HUES64 (cell line): Measurements from ENCODE around the gene NRF1.
"Not testable (repeated sequence)": the region's sequence is repeated elsewhere in the genome, so short reads cannot be mapped to it uniquely, and the experiment has no call there.

Experiments
- H3K27ac ChIP-seq: 2 replicates; pipeline ENCODE4 v1.7.0; 2013; ENCODE audit warnings: low read depth, low read length, inconsistent platforms
- H3K27me3 ChIP-seq: 2 replicates; pipeline ENCODE4 v1.6.1; 2013; ENCODE audit warnings: mild to moderate bottlenecking, low read length; ENCODE audit not compliant: insufficient read depth
- H3K36me3 ChIP-seq: 2 replicates; pipeline ENCODE4 v1.6.1; 2013; ENCODE audit warnings: mild to moderate bottlenecking, low read length; ENCODE audit not compliant: insufficient read depth
- H3K4me1 ChIP-seq: 2 replicates; pipeline ENCODE4 v1.6.1; 2013; ENCODE audit warnings: mild to moderate bottlenecking, low read length, moderate library complexity; ENCODE audit not compliant: insufficient read depth
- H3K4me3 ChIP-seq: 2 replicates; pipeline ENCODE4 v1.5.1; 2013; ENCODE audit warnings: mild to moderate bottlenecking, low read length, moderate library complexity
- H3K9ac ChIP-seq: 2 replicates; pipeline ENCODE4 v1.6.1; 2013; ENCODE audit warnings: mild to moderate bottlenecking, low read depth, low read length
- H3K9me3 ChIP-seq: 2 replicates; pipeline ENCODE4 v1.6.1; 2013; ENCODE audit warnings: low read depth, low read length; ENCODE audit not compliant: insufficient read depth
- WGBS: fragments of 150-250, 120-280 bp; methylation state at CpG from one replicate; pipeline ENCODE4 v1.1.7; 2013; ENCODE audit warnings: missing lambda C conversion rate; 5-methylcytosine and 5-hydroxymethylcytosine counted together

The NRF1 gene

DNA sequence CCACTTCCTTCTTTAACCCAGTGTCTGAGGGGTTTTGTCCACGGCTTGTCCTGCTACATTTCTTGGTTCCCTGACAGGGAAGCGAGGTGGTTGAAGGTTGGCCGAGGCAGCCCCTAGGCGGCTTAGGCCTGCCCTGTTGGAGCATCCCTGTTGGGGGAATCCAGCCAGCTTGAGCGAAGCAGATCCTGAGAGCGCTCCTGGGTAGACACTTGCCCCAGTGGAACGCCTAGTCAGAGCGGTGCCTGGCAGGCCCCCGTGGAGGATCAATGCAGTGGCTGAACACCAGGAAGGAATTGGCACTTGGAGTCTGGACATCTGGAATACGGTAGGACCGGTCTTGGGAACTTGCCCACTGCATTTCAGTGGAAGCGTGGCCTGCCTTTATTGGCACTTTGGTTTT is 32.7 kb upstream of the NRF1 start:
- Histone ChIP-seq H3K4me3 (no peak overlapping the region), H3K9ac (no peak overlapping the region), H3K27me3 (no peaks in the 10 kb centered on the region), H3K9me3 (peaks cover 8% of the 10 kb centered on the region), H3K27ac (no peak overlapping the region), H3K4me1 (no peaks in the 10 kb centered on the region), H3K36me3 (no peaks in the 10 kb centered on the region)
- 89% methylated on average over 12 of the region's 12 CpGs for WGBS

DNA sequence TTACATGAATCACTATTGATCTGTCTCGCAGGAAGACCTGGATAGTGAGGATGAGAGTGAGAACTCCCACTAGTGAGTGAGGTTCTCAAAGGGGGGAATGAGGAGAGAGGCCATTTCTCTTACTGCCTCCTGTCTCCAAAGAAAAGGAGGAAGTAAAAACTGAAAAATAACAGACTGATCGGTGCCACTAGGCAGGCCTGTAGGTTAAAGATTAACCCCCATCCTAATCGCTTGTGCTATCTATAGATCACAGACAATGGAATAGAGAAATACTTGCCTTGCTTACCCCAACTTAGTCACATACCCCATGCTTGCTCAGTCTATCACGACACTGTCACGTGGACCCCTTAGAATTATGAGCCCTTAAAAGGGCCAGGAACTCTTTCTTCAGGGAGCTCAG is 25.3 kb upstream of the NRF1 start:
- not testable (repeated sequence) for H3K27me3 ChIP-seq, H3K27ac ChIP-seq, H3K4me3 ChIP-seq, H3K4me1 ChIP-seq, H3K9ac ChIP-seq, H3K36me3 ChIP-seq
- peaks cover 20% of the 10 kb centered on the region for H3K9me3 ChIP-seq
- WGBS, result 90% methylated on average over 5 of the region's 5 CpGs

DNA sequence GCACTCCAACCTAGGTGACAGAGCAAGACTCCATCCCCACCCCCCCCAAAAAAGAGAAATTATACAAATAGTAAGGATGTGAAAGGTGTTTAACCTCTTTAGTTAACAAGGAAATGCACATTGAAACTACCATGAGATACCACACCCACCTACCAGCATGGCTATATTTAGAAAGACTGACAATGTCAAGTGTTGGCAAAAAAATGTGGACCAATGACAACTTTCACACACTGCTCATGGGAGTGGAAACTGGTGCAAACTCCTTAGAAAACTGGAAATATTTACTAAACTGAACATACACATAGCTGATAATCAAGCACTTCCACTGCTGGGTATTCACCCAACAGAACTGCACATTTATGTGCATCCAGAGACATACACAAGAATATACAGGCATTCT is 23.3 kb upstream of the NRF1 start:
- no peak overlapping the region for H3K4me3 ChIP-seq
- H3K27ac ChIP-seq, result no peak overlapping the region
- H3K9me3 ChIP-seq, result peaks cover 20% of the 10 kb centered on the region
- H3K9ac ChIP-seq, result no peak overlapping the region
- no peaks in the 10 kb centered on the region for H3K27me3 ChIP-seq
- no peaks in the 10 kb centered on the region for H3K36me3 ChIP-seq
- H3K4me1 ChIP-seq, result no peaks in the 10 kb centered on the region

DNA sequence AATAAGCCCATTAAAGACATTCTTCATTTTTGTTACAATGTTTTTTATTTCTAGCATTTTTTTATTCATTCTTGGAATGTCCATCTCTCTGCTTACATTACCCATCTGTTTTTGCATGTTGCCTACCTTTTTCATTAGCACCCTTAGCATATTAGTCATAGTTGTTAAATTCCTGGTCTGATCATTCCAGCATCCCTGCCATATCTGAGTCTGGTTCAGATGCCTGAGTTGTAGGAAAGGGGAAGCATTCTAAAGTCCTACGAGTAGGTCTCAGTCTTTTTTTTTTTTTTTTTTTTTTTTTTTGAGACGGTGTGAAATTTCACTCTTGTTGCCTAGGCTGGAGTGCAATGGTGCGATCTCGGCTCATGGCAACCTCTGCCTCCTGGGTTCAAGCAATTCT is 19.7 kb upstream of the NRF1 start:
- Histone ChIP-seq H3K36me3 (no peaks in the 10 kb centered on the region), H3K9ac (no peak overlapping the region), H3K9me3 (peaks cover 3% of the 10 kb centered on the region; the same call in 1 of the 2 replicates), H3K27ac (no peak overlapping the region), H3K27me3 (no peaks in the 10 kb centered on the region), H3K4me1 (no peaks in the 10 kb centered on the region), H3K4me3 (no peak overlapping the region)
- 89% methylated on average over 4 of the region's 4 CpGs for WGBS

DNA sequence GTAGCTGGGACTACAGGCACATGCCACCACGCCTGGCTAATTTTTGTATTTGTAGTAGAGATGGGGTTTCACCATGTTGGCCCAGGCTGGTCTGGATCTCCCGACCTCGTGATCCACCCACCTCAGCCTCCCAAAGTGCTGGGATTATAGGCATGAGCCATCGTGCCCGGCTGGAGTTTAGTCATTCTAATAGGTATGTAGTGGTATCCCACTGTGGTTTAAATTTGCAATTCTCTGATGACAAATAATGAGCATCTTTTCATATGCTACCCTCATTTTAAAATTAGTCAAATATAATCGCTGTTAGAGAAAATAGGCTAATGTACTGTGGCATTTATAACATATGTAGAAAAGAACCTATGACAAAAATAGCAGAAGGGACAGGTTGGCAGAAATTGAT is 15.1 kb upstream of the NRF1 start:
- not testable (repeated sequence) for H3K4me3 ChIP-seq, H3K4me1 ChIP-seq, H3K9me3 ChIP-seq, H3K9ac ChIP-seq, H3K27me3 ChIP-seq, H3K36me3 ChIP-seq, H3K27ac ChIP-seq
- WGBS, result no CpG with 5 or more reads among the region's 6 CpGs

DNA sequence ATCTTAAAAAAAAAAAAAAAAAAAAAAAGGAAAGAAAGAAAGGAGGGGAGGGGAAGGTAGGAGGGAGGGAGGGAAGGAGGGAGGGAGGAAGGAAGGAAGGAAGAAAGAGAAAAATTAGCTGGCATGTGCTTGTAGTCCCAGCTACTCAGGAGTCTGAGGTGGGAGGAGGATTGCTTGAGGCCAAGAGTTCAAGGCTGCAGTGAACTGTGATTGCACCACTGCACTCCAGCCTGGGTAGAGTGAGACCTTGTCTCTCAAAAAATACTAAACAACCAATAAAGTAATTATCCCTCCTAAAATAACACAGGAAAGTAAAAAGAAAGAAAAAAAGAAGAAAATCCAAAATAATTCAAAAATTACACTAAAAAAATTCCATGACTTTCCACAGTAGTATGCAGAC is 13.8 kb upstream of the NRF1 start:
- H3K9ac ChIP-seq, result no peak overlapping the region
- no peak overlapping the region for H3K27ac ChIP-seq
- no peak overlapping the region for H3K4me3 ChIP-seq
- H3K4me1 ChIP-seq, result no peaks in the 10 kb centered on the region
- H3K36me3 ChIP-seq, result no peaks in the 10 kb centered on the region
- no peaks in the 10 kb centered on the region for H3K9me3 ChIP-seq
- no peaks in the 10 kb centered on the region for H3K27me3 ChIP-seq

DNA sequence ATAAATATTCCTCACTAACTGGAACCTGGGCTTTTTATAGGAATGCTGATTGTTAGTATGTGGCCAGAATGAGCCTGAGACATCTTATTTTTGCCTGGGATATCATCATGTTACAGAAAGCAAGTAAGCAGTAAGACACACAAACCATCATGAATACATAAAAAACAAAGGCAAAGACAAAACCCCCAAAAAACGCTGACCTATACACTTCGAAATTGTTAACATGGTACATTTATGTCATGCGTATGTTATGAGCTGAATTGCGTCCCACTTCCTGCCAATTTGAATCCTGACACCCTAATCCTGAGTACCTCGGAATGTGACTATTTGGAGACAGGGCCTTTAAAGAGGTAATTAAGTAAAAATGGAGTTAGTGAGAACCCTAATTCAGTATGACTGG is 12.3 kb upstream of the NRF1 start:
- no peak overlapping the region for H3K27ac ChIP-seq
- H3K27me3 ChIP-seq, result no peaks in the 10 kb centered on the region
- 96% methylated on average over 5 of the region's 5 CpGs for WGBS
- H3K4me1 ChIP-seq, result no peaks in the 10 kb centered on the region
- no peaks in the 10 kb centered on the region for H3K36me3 ChIP-seq
- H3K9me3 ChIP-seq, result no peaks in the 10 kb centered on the region
- H3K4me3 ChIP-seq, result no peak overlapping the region
- no peak overlapping the region for H3K9ac ChIP-seq

DNA sequence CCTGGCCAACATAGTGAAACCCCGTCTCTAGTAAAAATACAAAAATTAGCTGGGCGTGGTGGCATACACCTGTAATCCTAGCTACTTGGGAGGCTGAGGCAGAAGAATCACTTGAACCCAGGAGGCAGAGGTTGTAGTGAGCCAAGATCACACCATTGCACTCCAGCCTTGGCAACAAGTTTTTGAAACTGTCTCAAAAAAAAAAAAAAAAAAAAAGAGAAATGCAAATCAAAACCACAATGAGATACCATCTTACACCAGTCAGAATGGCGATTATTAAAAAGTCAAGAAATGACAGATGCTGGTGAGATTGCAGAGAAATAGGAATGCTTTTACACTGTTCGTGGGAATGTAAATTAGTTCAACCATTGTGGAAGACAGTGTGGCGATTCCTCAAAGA is 7.9 kb upstream of the NRF1 start:
- 87% methylated on average over 5 of the region's 5 CpGs for WGBS
- not testable (repeated sequence) for H3K4me3 ChIP-seq, H3K9ac ChIP-seq, H3K27ac ChIP-seq, H3K4me1 ChIP-seq, H3K36me3 ChIP-seq, H3K9me3 ChIP-seq, H3K27me3 ChIP-seq

DNA sequence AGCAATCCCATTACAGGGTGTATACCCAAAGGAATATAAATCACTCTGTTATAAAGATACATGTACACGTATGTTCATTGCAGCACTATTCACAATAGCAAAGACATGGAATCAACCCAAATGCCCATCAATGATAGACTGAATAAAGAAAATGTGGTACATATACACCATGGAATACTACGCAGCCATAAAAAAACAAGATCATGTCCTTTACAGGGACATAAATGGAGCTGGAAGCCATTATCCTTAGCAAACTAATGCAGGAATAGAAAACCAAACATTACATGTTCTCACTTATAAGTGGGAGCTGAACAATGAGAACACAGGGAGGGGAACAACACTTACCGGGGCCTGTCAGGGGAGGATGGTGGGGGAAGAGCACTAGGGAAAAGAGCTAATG is 7.5 kb upstream of the NRF1 start:
- not testable (repeated sequence) for H3K9me3 ChIP-seq, H3K27me3 ChIP-seq
- WGBS, result 86% methylated on average over 2 of the region's 3 CpGs

DNA sequence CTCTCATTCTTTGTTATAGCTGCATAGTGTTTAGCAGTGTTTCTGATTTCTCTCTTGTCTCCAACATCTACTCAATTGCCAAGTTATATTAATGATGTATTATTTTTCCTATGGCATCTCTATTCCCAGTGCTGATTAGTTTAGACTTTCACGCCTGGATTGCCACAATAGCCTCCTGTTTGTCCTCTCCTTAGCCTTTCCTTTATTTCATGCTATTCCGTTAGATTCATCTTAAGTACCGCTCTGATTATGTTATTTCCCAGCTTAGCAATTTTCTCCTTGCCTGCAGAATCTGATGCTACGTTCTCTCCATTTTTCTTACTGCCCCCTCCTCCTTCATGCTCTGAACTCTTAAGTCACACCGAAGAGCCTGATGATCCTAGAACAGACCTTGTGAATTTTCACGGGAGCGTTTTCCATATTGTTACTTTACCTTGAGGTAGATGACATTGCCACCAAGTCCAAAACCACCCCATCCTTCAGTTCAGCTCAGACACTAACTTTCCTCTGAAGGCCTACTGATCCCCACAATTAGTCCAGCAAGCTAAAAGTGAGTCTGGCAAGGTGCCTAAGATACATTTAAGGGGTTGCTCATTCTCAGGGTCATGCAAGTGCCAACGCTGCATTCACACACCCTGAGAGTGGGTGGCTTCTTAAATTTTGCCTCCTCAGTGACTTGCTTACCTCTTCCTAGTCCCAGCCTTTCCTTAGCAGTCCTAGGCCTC is 6.6 kb upstream of the NRF1 start:
- 84% methylated on average over 8 of the region's 8 CpGs for whole genome bisulfite sequencing
- Histone ChIP-seq H3K27ac (no peak overlapping the region), H3K27me3 (no peaks in the 10 kb centered on the region), H3K4me1 (no peaks in the 10 kb centered on the region), H3K9ac (no peak overlapping the region), H3K9me3 (no peaks in the 10 kb centered on the region), H3K36me3 (peaks cover 21% of the 10 kb centered on the region), H3K4me3 (no peak overlapping the region)

More for the DNA sequence above, 7.5 kb upstream of the NRF1 start:
- H3K9ac ChIP-seq, H3K4me1 ChIP-seq, H3K4me3 ChIP-seq, H3K27ac ChIP-seq: not testable (repeated sequence)
- H3K36me3 ChIP-seq, result peaks cover 13% of the 10 kb centered on the region

DNA sequence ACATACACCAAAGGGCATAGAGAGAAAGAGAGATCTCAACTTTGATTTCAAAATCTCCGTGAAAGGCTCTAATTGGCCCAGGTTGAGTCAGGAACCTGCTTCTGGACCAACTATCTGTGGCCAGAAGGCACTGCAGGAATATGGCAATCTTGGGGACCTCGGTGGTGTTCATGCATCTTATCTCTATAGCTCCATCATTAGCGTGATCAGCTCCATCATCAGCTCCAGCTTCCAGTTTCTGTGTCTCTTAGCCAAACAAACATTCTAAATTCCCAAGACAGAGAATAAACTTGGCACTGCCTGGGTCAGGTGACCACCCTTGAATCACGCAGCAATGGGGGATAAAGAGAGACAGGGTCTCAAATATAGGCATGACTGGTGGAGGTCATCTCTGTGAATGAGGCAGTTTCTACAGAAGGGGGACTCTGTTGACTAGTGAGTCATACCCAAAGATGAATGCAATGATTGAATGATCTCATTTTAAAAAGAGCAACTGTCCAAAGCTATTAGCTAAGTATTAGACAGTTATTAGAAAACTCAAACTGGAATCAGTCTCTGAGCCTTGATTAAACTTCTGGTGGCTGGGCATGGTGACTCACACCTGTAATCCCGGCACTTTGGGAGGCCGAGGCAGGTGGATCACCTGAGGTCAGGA is 5.4 kb upstream of the NRF1 start:
- H3K27me3 ChIP-seq, result no peaks in the 10 kb centered on the region
- no peak overlapping the region for H3K4me3 ChIP-seq
- no peak overlapping the region for H3K9ac ChIP-seq
- H3K9me3 ChIP-seq, result no peaks in the 10 kb centered on the region
- peaks cover 21% of the 10 kb centered on the region for H3K36me3 ChIP-seq
- no peak overlapping the region for H3K27ac ChIP-seq
- 94% methylated on average over 6 of the region's 6 CpGs for WGBS
- H3K4me1 ChIP-seq, result no peaks in the 10 kb centered on the region

DNA sequence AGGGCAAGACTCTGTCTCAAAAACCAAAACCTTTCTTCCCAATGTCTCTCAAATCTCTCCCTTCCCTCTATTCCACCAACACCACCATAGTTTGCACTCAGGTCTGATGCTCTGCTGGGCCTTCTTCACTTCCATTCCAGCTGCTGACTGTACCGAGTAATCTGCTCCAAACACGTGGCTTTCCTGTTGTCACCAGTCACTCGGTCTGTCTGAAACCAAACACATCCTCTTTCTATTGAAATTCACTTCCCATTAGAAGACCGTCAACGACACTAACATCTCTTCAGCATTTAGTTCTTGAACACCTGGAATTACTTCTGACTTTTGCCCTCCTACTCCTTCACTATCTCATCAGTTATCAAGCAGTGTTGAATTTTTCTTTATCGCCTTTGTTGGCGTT is 4.7 kb upstream of the NRF1 start:
- Histone ChIP-seq H3K9ac (no peak overlapping the region), H3K27ac (no peak overlapping the region), H3K4me3 (no peak overlapping the region), H3K4me1 (no peaks in the 10 kb centered on the region), H3K9me3 (no peaks in the 10 kb centered on the region), H3K36me3 (peaks cover 21% of the 10 kb centered on the region), H3K27me3 (no peaks in the 10 kb centered on the region)
- WGBS, result 93% methylated on average over 7 of the region's 7 CpGs
